CD4-positive, alpha-beta T cell (primary cell): ENCODE results near the gene ACAD8. TPM values are rescaled to one million over a fixed set of nuclear protein-coding genes. Genes with fewer than 3 reads are reported as not detected.
A peak's percentile ranks its signal among the peaks of the same experiment; 100 is the strongest.

Source experiments
- ATAC-seq: fragments of 200-7000 bp; cut with Tn5 transposase; one replicate; pipeline ENCODE4 v1.10.0; 2022; ENCODE audit warnings: mild to moderate bottlenecking; ENCODE audit not compliant: poor library complexity
- CTCF ChIA-PET: fragments of 350-600 bp; sonication (Branson Sonifier 250); formaldehyde crosslinking; loops from one replicate; lab custom pipeline; 2021; ENCODE audit warnings: antibody characterized with exemption, inconsistent platforms; lab: Charles Lee
- POLR2A ChIA-PET: fragments of 350-600 bp; sonication (Branson Sonifier 250); formaldehyde crosslinking; loops from one replicate; lab custom pipeline; 2021; ENCODE audit warnings: antibody characterized with exemption, inconsistent platforms; lab: Charles Lee
- DNase-seq, 14 experiments: peaks; one replicate each; pipeline ENCODE4 v3.0.0-alpha.2; 2013 to 2020; ENCODE audit warnings: mixed read lengths in 2 of 14
- H3K27ac ChIP-seq, 2 donors: one replicate each; pipeline versions ENCODE4 v1.5.1 to v1.7.0; 2013; ENCODE audit warnings: low read length in 2 of 2, low read depth in 1 of 2, mild to moderate bottlenecking in 1 of 2
- H3K27me3 ChIP-seq, 2 experiments: 1 replicate in 1 of 2; 2 replicates in 1 of 2; pipeline versions ENCODE4 v1.6.1 to v1.7.0; 2013; ENCODE audit warnings: low read length in 2 of 2, control low read depth in 1 of 2, mild to moderate bottlenecking in 1 of 2, moderate library complexity in 1 of 2; ENCODE audit not compliant: insufficient read depth in 2 of 2, control insufficient read depth in 1 of 2
- H3K36me3 ChIP-seq: one replicate; pipeline ENCODE4 v1.6.1; 2013; ENCODE audit warnings: low read length, control low read depth; ENCODE audit not compliant: insufficient read depth
- H3K4me1 ChIP-seq: one replicate; pipeline ENCODE4 v1.6.1; 2013; ENCODE audit warnings: low read length, control low read depth; ENCODE audit not compliant: insufficient read depth
- H3K4me3 ChIP-seq: one replicate; pipeline ENCODE4 v1.5.1; 2013; ENCODE audit warnings: mild to moderate bottlenecking, low read length, moderate library complexity
- H3K9me3 ChIP-seq, 2 experiments: 1 replicate in 1 of 2; 2 replicates in 1 of 2; pipeline versions ENCODE4 v1.6.1 to v1.7.0; 2013; ENCODE audit warnings: low read length in 2 of 2, mild to moderate bottlenecking in 2 of 2, control low read depth in 1 of 2, moderate library complexity in 1 of 2; ENCODE audit not compliant: control insufficient read depth in 1 of 2, insufficient read depth in 1 of 2
- H3K27ac Mint-ChIP-seq: one replicate; pipeline ENCODE4 v1.8.0; 2020; ENCODE audit warnings: mixed read lengths
- H3K27me3 Mint-ChIP-seq: one replicate; pipeline ENCODE4 v1.8.0; 2021; ENCODE audit warnings: mixed read lengths
- H3K36me3 Mint-ChIP-seq: one replicate; pipeline ENCODE4 v1.8.0; 2021; ENCODE audit warnings: low read depth, mixed read lengths
- H3K4me1 Mint-ChIP-seq: one replicate; pipeline ENCODE4 v1.8.0; 2021; ENCODE audit warnings: low read depth, mixed read lengths
- H3K4me3 Mint-ChIP-seq: one replicate; pipeline ENCODE4 v1.8.0; 2020; ENCODE audit warnings: mild to moderate bottlenecking, mixed read lengths
- H3K9me3 Mint-ChIP-seq: one replicate; pipeline ENCODE4 v1.8.0; 2020; ENCODE audit warnings: mixed read lengths
- intact Hi-C, 2 experiments: fragments of 100-400 bp; cut with DNase I in 1 of 2; cut with micrococcal nuclease in 1 of 2; formaldehyde crosslinking; loops; one replicate each; pipeline versions ENCODE4 v1.15.1 to v1.9.0; 2023 to 2025; cut with DNase I, micrococcal nuclease
- total RNA-seq, 174 experiments: library from RNA in 2 of 174; stranded (reverse) in 2 of 174; gene quantifications; one replicate each; pipeline ENCODE4 v1.2.3 and lab custom pipeline; 2021 to 2026
- TF ChIP-seq, protein P1 (sequence below): fragments of 200-600 bp; IDR thresholded peaks from one replicate; pipeline ENCODE4 v1.8.0; 2022; ENCODE audit warnings: antibody characterized with exemption, mild to moderate bottlenecking

The ACAD8 gene
- total RNA-seq, 2 experiments from 2014 or later = 15.0 to 16.3 TPM

DNA sequence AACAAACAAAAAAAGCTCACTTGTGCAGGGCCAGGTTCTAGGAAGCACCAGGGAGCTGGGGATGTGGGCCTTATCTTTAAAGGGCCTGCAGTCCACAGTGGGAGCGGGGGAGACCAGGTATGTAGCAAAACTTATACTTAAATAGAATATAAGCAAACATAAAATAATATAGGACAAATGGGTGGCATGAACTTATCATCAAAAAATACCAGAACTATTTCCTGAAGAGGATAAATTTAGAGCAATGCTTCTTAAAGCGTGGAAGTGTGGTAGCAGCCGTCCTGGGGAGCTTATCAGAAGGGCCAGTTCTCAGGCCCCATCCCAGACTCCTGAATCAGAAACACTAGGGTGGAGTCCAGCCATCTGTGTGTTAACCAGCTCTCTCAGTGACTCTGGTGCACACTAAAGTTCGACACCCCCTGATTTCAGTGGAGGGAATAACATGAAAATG, 19.6 kb upstream of the ACAD8 start:
- ATAC-seq (no peak), DNase-seq (no peak)
- no peak overlapping the region for H3K4me3 ChIP-seq
- CTCF ChIA-PET = interaction anchor here (0.9 kb wide), 1 partner anchor 26 kb away, joined by 3 read pairs; no protein-coding TSS in a partner anchor
- Mint-ChIP-seq H3K36me3 (peaks cover 58% of the 10 kb centered on the region), H3K4me1 (peaks cover 36% of the 10 kb centered on the region), H3K27ac (no peak overlapping the region), H3K27me3 (no peaks in the 10 kb centered on the region), H3K9me3 (no peaks in the 10 kb centered on the region), H3K4me3 (no peak overlapping the region)
- TF ChIP-seq, protein P1, sequence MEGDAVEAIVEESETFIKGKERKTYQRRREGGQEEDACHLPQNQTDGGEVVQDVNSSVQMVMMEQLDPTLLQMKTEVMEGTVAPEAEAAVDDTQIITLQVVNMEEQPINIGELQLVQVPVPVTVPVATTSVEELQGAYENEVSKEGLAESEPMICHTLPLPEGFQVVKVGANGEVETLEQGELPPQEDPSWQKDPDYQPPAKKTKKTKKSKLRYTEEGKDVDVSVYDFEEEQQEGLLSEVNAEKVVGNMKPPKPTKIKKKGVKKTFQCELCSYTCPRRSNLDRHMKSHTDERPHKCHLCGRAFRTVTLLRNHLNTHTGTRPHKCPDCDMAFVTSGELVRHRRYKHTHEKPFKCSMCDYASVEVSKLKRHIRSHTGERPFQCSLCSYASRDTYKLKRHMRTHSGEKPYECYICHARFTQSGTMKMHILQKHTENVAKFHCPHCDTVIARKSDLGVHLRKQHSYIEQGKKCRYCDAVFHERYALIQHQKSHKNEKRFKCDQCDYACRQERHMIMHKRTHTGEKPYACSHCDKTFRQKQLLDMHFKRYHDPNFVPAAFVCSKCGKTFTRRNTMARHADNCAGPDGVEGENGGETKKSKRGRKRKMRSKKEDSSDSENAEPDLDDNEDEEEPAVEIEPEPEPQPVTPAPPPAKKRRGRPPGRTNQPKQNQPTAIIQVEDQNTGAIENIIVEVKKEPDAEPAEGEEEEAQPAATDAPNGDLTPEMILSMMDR = no peak
- no peaks in the 10 kb centered on the region for H3K27me3 ChIP-seq
- H3K4me1 ChIP-seq = peaks cover 36% of the 10 kb centered on the region
- H3K9me3 ChIP-seq = no peaks in the 10 kb centered on the region
- intact Hi-C loops = no loop called here
- H3K36me3 ChIP-seq = peaks cover 38% of the 10 kb centered on the region
- POLR2A ChIA-PET = interaction anchor here (2.5 kb wide), 1 partner anchor 9 kb away, joined by 17 read pairs; the partner anchor contains the start of genes NCAPD3 and VPS26B
- no peak overlapping the region for H3K27ac ChIP-seq

DNA sequence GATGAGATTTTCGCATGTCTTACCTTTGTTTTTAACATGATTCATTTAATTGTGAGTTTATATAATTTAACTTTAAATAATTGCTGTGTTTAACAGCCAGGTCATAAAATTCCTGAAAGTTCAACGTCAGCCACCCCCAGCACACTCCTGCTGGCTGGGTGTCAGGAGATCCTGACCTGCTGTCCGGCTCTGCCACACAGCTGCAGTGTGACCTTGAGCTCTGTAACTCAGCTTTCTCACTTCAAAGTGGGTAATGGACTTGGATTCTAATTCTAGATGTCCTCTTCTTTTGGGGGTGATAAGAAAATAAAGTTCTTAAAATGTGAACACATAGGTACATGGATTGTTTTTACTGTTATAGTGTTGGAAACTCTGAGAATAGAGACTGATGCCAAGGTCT, 18.0 kb upstream of the ACAD8 start:
- Histone ChIP-seq H3K27me3 (no peaks in the 10 kb centered on the region), H3K36me3 (peaks cover 54% of the 10 kb centered on the region), H3K9me3 (no peaks in the 10 kb centered on the region), H3K4me3 (no peak overlapping the region), H3K4me1 (peaks cover 20% of the 10 kb centered on the region), H3K27ac (no peak overlapping the region)
- Mint-ChIP-seq H3K27ac (no peak overlapping the region), H3K4me3 (no peak overlapping the region), H3K4me1 (peaks cover 20% of the 10 kb centered on the region), H3K36me3 (peaks cover 62% of the 10 kb centered on the region), H3K9me3 (no peaks in the 10 kb centered on the region), H3K27me3 (no peaks in the 10 kb centered on the region)
- intact Hi-C loops = no loop called here
- ChIA-PET CTCF (interaction anchor here (1.2 kb wide), 1 partner anchor 27 kb away, joined by 3 read pairs; no protein-coding TSS in a partner anchor), POLR2A (interaction anchor here (2.5 kb wide), 1 partner anchor 11 kb away, joined by 17 read pairs; the partner anchor contains the start of genes NCAPD3 and VPS26B)
- DNase-seq = no peak
- TF ChIP-seq, protein P1 = no peak
- no peak for ATAC-seq

DNA sequence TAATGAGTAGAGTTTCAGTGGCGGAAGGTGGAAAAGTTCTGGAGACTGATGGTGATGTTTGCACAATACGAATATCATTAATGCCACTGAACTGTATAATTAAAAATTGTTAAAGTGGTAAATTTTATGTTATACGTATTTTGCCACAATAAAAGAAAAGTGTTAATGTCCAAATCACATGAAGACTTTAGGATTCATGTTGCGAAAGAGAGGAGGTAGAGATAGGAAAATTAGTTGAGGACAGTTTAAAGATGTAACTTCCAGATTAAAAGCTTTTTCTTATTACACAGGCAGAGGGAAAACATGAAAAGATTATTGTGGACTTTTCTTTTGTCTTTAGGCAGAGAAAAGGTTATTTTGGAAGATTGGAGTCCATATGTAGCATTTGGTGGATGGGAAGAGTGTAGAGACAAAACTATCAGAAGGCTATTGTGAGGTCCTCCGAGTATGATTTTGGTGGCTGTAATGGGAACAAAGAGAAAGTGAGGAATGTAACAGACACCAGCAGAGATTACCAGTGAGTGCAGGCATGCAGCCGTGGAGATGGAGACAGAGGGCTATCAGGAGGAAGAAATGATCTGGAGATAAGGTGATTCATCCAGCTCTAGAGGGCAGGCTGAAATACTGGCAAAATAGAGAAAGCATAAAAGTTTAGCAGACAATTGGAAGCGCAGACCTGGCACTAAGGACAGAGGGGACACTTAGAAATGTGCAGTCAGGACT, 16.4 kb upstream of the ACAD8 start:
- Histone ChIP-seq H3K36me3 (peaks cover 68% of the 10 kb centered on the region), H3K27ac (no peak overlapping the region), H3K9me3 (no peaks in the 10 kb centered on the region), H3K27me3 (no peaks in the 10 kb centered on the region), H3K4me3 (no peak overlapping the region), H3K4me1 (peaks cover 7% of the 10 kb centered on the region)
- DNase-seq (no peak), ATAC-seq (no peak)
- Mint-ChIP-seq H3K27me3 (no peaks in the 10 kb centered on the region), H3K4me3 (no peak overlapping the region), H3K36me3 (peaks cover 64% of the 10 kb centered on the region), H3K27ac (peak overlapping the region; percentile 34), H3K4me1 (peaks cover 10% of the 10 kb centered on the region), H3K9me3 (no peaks in the 10 kb centered on the region)
- POLR2A ChIA-PET = no interaction called here
- TF ChIP-seq, protein P1 = no peak
- intact Hi-C loops = no loop called here
- CTCF ChIA-PET = no interaction called here
